GM06990 (cell line): Measurements from ENCODE around the gene LEKR1.
A peak's percentile ranks its signal among the peaks of the same experiment; 100 is the strongest.

Source experiments
- DNase-seq: peaks from one replicate; pipeline ENCODE4 v3.0.0-alpha.2; 2011; ENCODE audit not compliant: insufficient read length; ENCODE audit errors: extremely low read depth
- H3K27me3 ChIP-seq: replicated peaks from 2 replicates; pipeline ENCODE4 v1.6.0; 2011; ENCODE audit warnings: low read length; ENCODE audit not compliant: control insufficient read depth, insufficient read depth
- H3K36me3 ChIP-seq: 2 replicates; pipeline ENCODE4 v1.5.1; 2011; ENCODE audit warnings: low read length; ENCODE audit not compliant: control insufficient read depth, insufficient read depth
- H3K4me3 ChIP-seq: replicated peaks from 2 replicates; pipeline ENCODE4 v1.5.1; 2011; ENCODE audit warnings: low read depth, mild to moderate bottlenecking, control low read depth, low read length
- TF ChIP-seq, protein P1 (sequence below): IDR thresholded peaks from 2 replicates; pipeline ENCODE4 v1.5.1; 2011; ENCODE audit warnings: low read length, control low read depth, mild to moderate bottlenecking, inconsistent platforms; ENCODE audit not compliant: insufficient read depth, poor library complexity, severe bottlenecking

Gene LEKR1

DNA sequence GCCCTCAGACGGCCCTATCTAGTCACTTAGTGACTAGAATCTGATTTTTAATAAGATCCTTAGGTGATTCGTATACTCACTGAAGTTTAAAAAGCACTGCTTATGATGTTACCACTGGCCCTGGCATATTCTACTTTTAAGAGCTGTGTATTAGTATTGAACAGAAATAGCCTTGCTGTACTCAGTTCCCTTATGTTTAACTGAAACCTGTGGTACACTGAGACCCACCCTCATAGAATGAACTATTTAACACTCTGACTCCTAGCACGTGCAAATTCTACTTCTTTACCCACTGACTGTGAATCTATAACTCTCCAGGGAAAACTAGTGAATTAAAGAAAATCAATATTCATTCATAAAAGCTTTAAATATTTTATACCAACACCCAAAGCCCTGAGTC, 224.9 kb downstream of the LEKR1 start:
- Histone ChIP-seq H3K4me3 (no peak overlapping the region), H3K27me3 (no peaks in the 10 kb centered on the region), H3K36me3 (no peaks in the 10 kb centered on the region)
- DNase-seq = no peak
- TF ChIP-seq, protein P1, sequence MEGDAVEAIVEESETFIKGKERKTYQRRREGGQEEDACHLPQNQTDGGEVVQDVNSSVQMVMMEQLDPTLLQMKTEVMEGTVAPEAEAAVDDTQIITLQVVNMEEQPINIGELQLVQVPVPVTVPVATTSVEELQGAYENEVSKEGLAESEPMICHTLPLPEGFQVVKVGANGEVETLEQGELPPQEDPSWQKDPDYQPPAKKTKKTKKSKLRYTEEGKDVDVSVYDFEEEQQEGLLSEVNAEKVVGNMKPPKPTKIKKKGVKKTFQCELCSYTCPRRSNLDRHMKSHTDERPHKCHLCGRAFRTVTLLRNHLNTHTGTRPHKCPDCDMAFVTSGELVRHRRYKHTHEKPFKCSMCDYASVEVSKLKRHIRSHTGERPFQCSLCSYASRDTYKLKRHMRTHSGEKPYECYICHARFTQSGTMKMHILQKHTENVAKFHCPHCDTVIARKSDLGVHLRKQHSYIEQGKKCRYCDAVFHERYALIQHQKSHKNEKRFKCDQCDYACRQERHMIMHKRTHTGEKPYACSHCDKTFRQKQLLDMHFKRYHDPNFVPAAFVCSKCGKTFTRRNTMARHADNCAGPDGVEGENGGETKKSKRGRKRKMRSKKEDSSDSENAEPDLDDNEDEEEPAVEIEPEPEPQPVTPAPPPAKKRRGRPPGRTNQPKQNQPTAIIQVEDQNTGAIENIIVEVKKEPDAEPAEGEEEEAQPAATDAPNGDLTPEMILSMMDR = no peak

DNA sequence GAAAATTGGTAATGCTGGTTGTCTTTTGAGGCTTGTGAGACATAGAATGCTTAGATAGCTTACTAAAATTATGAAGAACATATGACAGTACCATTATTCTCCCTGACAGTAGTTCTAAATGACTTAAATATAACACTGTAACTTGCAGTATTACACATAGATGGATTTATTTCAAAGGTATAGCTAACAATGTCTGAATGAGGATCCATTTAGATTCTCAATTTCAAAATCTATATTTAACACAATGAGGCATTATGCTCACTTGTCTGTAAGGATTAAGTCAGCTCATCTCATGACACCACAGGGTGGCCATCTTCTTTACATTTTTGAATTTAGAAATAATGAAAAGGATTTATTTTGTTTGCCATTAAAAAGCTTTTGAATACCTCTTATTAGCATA, 225.4 kb downstream of the LEKR1 start:
- H3K36me3 ChIP-seq = no peaks in the 10 kb centered on the region
- H3K4me3 ChIP-seq = no peak overlapping the region
- no peak for DNase-seq
- TF ChIP-seq, protein P1 = no peak
- H3K27me3 ChIP-seq = no peaks in the 10 kb centered on the region

DNA sequence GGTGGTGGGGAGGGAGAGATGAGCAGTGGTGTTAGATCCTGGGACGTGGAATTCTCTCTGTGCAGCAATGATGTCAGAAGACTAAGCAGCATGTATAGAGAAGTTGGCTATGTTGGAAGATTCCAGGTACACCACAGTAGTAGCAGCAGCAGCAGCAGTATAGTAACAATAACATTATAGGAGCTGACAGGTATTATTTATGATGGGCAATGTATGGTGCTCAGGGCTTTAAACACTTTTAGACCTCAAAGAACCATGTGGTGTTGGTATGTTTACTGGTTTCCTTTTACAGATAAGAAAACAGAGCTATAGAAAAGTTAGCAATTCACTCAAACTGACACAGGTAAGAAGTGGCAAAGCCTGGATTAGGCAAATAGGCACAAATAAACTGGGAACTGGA, 229.9 kb downstream of the LEKR1 start:
- no peaks in the 10 kb centered on the region for H3K27me3 ChIP-seq
- DNase-seq = no peak
- H3K36me3 ChIP-seq = no peaks in the 10 kb centered on the region
- H3K4me3 ChIP-seq = no peak overlapping the region
- TF ChIP-seq, protein P1 = no peak

DNA sequence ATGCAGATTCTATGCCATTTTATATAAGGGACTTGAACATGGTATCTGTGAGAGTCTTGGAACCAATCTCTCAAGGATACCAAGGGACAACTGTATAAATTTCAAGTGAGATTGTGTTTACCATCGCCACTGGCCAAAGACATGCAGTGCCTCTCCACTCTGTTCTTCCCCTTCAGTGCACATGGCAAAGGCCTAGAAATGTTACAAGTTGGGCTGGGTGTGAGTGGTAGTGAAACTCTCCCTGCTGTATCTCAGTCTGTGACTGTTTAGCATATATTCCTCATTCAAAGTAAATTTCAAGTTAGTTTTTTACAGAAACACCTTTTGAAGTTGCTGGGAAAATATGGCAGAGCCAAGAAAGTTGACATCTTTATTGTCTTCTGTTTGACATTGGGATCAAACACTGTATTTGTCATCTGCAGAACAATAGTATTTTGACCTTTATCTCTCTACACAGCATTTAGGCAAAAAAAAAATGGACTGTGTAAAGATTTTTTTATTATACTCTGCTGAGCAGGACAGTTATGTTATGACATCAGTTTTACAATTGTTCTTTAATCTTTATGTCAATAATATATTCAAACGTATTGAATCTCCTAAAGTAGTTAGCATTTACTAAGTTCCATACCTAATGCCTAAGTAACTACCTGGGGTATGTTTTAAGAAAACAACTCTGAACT, 232.4 kb downstream of the LEKR1 start:
- TF ChIP-seq, protein P1 = no peak
- DNase-seq = no peak
- H3K36me3 ChIP-seq = no peaks in the 10 kb centered on the region
- H3K4me3 ChIP-seq = no peak overlapping the region
- no peaks in the 10 kb centered on the region for H3K27me3 ChIP-seq

DNA sequence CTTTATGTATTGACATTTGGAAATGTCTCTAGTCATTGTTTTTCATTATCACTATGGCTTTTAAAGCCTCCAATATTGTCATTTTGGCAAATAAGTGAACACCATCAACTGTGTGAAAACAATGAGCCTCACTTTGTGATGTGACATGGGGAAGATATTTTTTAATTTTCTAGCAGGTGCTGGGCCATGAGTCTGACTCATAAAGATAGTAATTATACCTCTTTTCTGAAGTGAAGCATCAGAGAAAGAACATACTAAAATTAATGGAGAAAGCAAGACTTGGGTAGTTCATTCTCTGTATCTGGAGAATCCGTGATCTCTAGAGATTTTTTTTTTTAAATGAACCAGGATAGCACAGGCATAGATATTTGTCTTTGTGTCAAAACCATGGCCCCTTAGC, 233.0 kb downstream of the LEKR1 start:
- peak; percentile 50 for DNase-seq
- no peaks in the 10 kb centered on the region for H3K36me3 ChIP-seq
- TF ChIP-seq, protein P1 = no peak
- no peaks in the 10 kb centered on the region for H3K27me3 ChIP-seq
- H3K4me3 ChIP-seq = no peak overlapping the region; the same call in 1 of the 2 replicates

DNA sequence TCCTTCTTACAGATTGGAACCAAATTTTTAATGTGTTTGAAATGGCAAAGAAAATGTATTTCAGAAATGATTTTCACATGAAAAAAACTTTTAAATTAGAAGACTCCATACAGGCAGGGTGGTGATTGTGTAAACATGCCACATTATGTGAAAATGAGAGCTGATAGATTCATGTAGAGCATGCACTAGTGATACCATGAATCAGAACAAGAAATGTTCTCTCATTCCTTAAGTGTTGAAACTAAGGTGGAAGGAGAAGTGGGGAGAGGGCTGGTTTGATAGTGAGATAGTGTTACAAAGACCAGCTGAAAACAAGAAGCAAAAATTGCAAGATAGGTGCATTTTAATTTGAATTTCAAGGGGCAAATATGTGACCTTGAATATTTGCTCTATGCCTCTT, 233.5 kb downstream of the LEKR1 start:
- Histone ChIP-seq H3K4me3 (no peak overlapping the region), H3K36me3 (no peaks in the 10 kb centered on the region), H3K27me3 (no peaks in the 10 kb centered on the region)
- TF ChIP-seq, protein P1 = no peak
- DNase-seq = peak; percentile 58
